ENCODE data around the gene AUTS2.
A peak's percentile ranks its signal among the peaks of the same experiment; 100 is the strongest.
"Not testable (repeated sequence)": the region's sequence is repeated elsewhere in the genome, so short reads cannot be mapped to it uniquely, and the experiment has no call there.

AUTS2 gene

GRCh38 chr7:70788276-70788675 is 1190.0 kb downstream of the AUTS2 start:
- no peak for DNase-seq

DNA sequence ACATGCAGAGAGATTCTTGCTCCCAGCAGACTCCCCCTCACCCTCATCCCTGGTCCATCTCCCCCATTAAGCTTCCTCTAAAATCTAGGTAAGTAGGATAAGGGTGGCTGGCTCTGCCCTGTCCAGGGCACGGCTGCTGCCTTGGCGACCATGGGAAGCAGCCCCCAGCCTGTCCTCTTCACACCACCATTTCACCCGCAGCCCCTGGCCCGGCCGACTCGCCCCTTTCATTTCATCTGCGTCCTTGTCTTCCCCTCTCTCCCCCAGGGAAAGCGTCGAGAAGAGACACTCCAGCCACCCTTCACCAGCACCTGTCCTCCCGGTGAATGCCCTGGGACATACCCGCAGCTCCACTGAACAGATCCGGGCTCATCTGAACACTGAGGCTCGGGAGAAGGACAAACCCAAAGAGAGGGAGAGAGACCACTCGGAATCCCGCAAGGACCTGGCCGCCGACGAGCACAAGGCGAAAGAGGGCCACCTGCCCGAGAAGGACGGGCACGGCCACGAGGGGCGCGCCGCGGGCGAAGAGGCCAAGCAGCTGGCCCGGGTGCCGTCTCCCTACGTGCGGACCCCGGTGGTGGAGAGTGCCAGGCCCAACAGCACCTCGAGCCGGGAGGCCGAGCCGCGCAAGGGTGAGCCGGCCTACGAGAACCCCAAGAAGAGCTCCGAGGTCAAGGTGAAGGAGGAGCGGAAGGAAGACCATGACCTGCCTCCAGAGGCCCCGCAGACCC is 1191.4 kb downstream of the AUTS2 start:
- DNase-seq = no peak

- no peak for DNase-seq
Measured at GRCh38 chr7:70790215-70791073, 1192.2 kb downstream of the AUTS2 start.

GRCh38 chr7:70791341-70791740 is 1193.1 kb downstream of the AUTS2 start:
- no peak for DNase-seq

GRCh38 chr7:70793060-70793459 is 1194.8 kb downstream of the AUTS2 start:
- DNase-seq = no peak

- no peak for DNase-seq
Measured at GRCh38 chr7:70793821-70794220, 1195.5 kb downstream of the AUTS2 start.

- DNase-seq = no peak
Measured at GRCh38 chr7:70794962-70795361, 1196.7 kb downstream of the AUTS2 start.

DNA sequence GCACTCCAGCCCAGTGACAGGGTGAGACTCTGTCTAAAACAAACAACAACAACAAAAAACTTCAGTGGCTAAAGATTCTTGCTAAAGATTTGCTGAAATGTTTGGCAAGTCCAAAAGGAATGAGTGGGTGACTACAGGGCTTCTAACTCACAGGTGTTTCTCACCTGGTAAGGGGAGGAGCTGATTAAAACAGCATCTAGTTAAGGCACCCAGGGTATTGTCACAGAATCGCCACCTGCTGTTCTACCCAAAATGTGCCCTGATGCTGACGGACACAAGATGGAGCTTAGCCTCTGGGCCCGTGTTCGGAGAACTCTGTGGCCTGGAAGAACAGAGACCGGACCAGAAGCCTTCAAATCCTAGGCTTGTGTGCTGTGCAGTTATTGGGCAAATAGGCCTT is 1197.7 kb downstream of the AUTS2 start:
- no peak for DNase-seq

DNA sequence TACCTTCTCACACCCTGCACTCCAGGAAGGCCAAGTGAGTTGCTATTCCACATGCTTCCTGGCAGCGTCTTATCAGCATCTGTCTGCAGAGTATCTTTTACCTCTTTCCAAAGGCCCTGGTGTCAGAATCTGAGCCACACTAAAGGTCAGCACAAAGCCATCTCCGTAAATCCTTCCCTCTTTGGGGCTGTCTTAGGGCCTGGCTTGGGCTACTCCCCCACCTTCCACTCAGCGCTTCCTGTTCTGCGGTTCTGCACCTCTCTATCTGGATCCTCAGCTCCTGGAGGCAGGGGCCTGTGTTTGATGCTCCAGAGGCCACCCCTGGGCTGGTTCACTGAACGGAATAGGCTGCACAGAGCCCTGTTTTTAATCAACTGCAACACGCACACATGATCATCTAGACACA is 1198.8 kb downstream of the AUTS2 start:
- no peak for DNase-seq

DNA sequence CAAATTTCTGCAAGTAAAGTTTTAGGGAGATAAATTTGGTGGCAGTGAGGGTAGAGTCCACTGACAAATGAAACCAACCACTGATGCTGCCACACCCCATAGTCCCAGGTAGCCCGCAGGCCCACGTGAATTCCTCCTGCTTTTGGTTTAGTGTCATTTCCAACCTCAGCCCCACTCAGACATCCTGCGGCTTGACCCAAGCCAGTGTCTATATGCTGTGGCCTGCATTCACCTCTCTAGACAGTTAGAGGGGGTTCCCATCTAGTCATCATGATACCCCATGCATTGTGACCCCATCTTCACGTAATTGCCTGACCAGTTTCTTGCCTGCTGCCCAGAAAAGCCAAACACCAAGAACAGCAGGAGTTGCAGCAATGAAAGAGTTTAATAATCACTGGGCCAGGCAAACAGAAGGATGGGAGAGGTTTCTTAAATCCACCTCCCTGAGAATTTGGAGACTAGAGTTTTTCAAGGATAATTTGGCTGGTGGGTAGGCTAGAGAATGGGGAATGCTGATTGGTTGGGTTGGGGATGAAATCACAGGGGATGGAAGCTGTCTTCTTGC is 1201.6 kb downstream of the AUTS2 start:
- no peak for DNase-seq

DNA sequence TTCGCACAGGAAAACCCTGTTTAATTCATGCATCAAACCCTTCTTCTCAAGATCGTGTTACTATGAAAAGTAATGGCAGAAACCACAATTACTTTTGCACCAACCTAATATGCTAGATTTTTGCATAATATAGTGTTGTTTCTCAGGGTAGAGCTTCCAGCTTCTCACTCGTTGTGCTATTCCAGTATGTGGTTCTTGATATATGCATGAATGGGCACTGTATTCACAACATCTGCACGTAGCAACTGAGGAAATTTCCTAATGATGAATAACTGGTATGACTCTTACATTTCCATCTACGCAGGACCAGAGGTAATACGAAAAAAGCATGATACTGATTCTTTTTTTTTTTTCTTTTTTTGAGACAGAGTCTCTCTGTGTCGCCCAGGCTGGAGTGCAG is 1207.1 kb downstream of the AUTS2 start:
- no peak for DNase-seq

DNA sequence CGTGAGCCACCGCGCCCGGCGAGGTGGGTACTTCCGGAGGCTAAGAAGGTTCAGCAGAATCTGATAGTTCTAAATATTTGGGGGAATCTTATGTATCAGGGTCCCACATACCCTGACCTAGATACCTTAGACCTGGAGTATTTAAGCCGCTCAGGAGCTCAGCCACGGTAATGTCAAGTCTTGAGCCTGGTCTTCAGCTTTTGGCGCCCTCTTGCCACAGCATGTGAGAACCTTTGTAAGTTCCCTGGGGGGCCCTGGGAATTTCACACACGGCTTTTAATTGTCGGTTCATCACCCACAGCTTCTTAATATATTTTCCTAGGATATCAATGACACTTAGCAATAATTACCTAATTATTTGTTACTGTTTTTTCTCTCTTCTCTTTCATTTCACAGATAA is 1209.4 kb downstream of the AUTS2 start:
- no peak for DNase-seq

DNA sequence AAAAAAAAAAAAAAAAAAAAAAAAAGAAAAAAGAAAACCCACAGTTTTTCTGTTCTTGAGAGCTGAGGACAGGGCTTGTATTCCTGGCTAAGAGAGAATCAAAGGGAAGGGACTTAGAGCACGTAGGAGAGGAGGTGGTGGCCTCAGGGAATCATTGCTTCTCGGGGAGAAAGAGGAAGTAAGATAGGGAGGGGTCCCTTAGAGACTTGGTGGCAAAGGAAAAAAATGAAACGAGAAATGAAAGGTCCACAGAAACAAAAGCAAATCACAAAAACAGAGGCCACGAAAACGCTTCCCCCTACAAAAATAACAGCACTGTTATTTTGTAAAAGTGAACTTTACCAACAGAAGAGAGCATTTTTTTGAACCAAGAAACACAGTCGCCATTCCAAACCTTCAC is 1210.6 kb downstream of the AUTS2 start:
- no peak for DNase-seq

DNA sequence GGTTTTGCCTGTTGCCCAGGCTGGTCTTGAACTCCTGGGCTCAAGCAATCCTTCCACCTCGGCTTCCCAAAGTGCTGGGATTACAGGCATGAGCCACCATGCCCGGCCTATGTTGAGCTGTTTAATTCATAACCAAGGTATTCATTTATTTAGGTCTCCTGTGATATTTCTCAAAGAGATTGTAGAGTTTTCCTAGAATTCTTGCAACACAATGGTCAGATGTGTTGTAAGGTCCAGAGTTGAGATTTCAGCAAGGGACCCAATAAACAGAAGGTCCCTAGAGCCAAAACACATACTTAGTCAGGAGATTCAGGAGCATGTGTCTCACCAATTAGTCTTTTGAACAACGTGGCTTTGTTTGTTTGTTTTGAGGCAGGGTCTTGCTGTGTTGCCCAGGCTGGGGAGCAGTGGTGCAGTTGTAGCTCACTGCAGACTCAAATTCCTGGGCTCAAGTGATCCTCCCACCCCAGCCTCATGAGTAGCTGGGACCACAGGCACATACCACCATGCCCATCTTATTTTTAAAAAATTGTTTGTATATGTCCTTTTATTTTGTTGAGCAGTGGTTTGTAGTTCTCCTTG is 1212.4 kb downstream of the AUTS2 start:
- DNase-seq = no peak

- DNase-seq = no peak
Measured at GRCh38 chr7:70812511-70812910, 1214.2 kb downstream of the AUTS2 start.

GRCh38 chr7:70822490-70822889 is 1224.2 kb downstream of the AUTS2 start:
- DNase-seq = not testable (repeated sequence)

DNA sequence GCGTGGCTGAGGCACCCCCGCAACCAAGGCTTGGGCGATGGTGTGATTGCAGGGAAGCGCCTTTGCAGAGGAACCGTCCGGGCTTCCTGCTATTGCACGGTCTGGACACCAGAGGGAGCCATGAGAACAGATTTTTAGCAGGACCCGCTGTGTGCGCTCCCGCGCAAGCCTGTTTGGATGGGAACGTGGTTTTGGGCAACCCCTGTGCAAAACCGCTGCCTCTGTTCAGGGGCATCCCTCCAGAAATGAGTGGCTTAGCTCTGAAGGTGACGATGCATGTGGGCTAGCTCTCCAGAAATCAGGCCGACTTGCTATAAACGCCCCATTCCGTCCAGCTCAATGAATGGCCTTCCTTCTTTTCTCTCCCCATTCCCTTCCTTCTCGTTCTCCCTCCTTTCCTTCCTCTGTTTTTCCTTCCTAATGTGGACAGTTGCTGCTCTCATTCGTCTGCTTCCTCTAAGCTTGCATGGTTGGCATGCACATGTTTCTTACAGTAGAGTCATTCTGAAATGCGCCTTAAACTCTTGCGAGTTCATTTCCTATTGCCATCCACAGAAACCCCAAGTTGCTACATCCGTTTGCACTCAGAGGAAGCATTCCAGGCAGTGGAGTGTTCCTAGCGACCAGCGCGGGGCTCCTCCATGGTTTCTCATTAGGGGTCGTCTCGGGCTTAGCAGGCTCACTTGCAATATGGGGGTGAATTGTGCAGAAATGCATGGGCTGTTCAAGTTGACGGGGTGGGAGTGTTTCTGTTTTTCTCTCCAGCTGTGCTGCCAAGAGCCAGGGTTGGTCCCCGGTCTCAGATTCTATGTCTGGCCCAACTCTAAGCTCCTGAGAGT is 1231.2 kb downstream of the AUTS2 start:
- DNase-seq = peak; percentile 9

DNA sequence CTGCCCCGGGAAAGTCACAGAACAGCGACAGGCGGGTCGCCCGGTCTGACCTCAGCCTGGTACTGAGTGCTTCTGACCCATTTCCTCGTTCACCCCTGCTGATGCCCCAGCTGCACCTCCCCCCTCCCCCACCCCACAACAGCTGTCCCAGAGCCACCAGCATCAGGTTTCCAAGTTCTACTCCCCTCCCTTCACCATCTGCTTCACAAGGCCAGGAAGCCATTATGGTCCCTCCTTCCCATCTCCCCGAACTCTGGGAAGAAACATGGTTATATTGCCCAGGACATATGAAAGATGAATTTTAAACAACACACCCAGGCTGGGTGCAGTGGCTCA is 1231.8 kb downstream of the AUTS2 start:
- no peak for DNase-seq

GRCh38 chr7:70830426-70830825 is 1232.2 kb downstream of the AUTS2 start:
- DNase-seq = no peak

DNA sequence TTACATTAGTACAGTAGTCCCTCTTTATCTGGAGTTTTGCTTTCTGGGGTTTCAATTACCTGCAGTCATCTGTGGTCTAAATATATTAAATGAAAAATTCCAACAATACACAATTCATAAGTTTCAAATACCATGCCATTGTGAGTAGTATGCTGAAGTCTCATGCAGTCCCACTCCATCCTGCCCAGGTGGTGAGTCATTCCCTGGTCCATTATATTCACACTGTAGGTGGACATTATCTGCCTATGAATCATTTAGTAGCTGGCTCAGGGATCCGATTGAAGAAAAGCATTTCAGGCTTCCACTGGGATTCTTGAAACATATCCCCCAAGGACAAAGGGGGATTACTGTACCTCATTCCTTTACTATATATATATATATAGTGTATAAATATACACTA is 1235.5 kb downstream of the AUTS2 start:
- DNase-seq = no peak

DNA sequence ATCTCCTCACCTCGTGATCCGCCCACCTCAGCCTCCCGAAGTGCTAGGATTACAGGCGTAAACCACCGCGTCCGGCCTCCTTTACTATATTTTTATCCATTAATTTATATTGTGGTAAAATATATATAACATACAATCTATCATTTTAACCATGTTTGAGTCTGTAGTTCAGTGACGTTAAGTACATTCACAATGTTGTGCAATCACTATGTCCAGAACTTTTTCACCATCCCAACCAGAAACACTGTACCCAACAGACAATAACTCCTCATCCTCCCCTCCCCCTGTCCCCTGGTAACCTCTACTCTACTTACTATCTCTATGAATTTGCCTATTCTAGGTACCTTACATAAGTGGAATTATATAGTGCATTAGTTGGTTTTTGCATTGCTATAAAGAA is 1236.1 kb downstream of the AUTS2 start:
- DNase-seq = no peak

GRCh38 chr7:70835658-70836057 is 1237.4 kb downstream of the AUTS2 start:
- DNase-seq = no peak

GRCh38 chr7:70836279-70836678 is 1238.0 kb downstream of the AUTS2 start:
- DNase-seq = no peak
